Fibroblast of upper back skin (primary cell): Measurements from ENCODE around the gene RSBN1L.
"Not testable (repeated sequence)": the region's sequence is repeated elsewhere in the genome, so short reads cannot be mapped to it uniquely, and the experiment has no call there.

Source experiments
- DNase-seq: peaks from one replicate; pipeline ENCODE4 v3.0.0-alpha.2; 2013

RSBN1L gene

DNA sequence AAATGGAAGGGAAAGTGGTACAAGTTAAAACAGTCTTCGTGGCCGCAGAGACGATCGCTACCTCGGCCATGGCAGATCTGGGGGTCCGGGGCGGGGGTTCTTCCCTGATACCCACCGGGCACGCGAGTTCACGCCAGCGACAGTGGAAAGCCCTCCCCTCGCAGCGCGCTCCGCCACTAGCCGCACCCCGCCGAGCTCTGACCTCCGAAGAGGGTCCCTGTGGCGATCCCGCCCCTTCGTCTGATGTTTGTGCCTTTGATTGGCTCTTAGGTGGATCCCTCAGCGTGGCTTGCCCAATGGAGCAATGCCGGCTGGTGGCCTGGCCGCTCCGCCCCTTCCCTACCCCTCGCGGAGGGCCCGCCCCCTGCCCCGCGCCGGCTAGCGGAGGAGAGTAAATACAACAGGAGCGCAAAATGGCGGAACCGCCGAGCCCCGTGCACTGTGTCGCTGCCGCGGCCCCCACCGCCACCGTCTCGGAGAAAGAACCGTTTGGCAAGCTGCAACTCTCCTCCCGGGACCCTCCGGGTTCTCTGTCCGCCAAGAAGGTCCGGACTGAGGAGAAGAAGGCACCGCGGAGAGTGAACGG is at the start of gene RSBN1L:
Gene RSBN1L, plus strand, starts transcription at position 403 of the 586 bp plus-strand sequence. Its CDS starts 11 bp downstream, at position 414.
- peak; percentile 97 for DNase-seq

DNA sequence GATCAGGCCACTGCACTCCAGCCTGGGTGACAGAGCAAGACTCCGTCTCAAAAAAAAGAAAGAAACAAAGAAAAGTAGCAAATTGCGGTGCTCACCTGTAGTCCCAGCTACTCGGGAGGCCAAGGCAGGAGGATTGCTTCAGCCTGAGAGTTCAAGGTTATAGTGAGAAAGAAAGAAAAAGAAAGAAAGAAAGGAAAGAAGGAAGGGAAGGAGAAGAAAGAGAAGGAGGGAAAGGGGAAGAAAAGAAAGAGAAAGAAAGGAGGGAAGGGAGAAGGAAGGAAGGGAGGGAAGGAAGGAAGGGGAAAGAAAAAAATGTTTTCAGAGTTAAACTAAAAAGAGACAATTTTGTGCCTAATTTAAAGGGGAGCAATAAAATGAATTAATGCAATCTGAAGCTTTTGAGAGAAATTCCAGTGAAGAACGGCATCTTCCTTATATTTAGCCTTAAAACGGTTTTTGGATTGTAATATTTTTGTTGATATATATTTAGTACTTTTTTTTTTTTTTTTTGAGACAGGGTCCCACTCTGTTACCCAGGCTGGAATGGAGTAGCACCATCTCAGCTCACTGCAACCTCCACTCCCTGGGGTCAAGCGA is 47.4 kb upstream of the RSBN1L start:
- no peak for DNase-seq

DNA sequence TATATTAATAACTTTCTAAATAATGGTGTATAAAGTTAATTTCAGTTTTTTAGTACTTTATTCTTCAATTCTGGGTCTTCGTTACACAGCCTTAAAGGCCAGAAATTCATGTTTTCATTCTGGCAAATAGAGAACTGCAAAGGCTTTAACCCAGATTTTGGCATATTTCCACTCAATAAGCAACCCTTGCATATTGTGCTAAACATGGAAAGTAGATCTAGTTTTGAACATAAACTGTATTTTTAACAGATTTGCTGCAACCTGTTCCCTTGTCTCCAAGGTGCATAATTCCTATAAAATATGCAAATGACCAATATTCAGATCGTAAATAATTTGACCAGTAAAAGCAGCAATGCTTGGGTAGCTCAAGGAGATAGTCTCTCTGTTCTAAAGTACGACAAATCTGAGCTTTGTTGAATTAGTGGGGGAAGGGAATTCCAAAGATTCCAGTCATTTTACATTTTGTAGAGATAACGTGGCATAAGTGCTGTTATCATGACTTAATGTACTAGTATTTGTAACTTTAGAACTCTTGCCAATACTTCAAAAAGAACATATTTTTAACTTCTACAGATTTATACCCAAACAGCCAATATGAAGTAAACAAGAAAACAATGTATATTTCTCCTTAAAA is 46.4 kb upstream of the RSBN1L start:
- DNase-seq = peak; percentile 64

DNA sequence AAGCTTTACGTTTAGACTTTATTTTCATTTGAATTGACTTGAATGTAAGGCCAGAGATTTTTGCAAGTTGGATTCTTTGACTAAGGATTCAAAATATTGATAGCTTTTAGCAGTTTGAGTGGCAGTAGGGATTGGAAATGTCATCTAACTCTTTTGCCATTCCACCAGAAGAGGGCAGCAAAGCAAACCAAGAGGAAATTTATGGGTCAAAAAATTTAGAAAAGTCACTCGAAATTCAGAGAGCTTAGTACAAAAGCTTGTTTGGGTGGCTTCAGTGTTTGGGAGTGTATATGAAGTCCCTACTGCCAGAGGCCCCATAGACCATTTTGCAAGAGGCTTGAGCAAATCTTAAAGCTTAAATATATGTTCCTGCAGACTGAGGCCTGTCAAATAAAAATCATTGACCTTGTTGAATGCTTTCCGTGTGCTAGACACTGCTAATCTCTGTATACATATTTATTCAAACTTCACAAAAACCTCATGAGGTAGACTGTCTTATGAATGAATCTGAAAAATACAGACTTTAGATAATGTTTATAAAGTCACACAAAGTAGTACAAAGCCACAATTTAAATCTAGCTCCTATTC is 44.6 kb upstream of the RSBN1L start:
- DNase-seq = peak; percentile 44

DNA sequence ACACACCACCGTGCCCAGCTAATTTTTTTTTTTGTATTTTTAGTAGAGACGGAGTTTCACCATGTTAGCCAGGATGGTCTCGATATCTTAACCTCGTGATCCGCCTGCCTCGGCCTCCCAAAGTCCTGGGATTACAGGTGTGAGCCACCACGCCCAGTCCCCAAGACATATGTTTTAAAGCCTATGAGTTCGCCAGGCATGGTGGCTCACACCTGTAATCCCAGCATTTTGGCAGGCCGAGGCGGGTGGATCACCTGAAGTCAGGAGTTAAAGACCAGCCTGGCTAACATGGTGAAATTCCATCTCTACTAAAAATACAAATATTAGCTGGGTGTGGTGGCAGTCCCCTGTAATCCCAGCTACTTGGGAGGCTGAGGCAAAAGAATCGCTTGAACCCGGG is 43.4 kb upstream of the RSBN1L start:
- DNase-seq = not testable (repeated sequence)

DNA sequence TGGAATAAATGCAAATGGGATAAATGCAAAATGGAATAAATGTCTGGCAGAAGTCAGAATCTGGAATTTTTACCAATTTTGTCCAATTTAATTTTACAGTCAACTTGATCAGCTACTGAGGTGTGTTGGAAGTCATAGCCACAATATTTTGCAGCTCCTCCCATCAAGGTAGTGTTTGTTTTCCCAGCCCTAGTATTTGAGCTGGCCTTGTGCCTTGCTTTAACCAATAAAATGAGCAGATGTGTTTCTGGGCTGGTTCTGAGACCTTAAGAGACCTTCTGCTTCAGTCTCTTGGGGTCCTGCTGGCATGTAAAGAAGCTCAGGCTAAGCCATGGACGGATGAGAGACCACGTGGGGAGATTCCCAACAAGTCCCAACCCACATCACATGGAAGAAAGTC is 42.7 kb upstream of the RSBN1L start:
- no peak for DNase-seq

DNA sequence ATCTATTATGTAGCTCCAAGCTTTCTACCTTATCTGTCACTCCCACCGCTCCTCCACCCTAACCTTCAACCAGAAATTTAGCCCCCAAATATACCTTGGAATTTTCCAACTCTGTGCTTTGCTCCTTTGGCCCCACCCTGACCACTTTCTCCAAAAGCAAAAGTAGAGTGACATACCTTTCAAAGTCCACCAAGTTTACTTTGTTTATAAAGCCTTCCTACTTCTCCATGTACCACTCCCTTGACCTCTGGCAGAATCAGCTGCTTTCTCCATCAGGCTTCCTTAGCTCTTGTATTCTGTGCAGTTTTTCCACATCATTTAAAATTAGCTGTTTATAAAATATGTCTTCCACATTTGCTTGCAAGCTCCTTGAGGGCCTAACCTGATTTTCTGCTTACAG is 40.9 kb upstream of the RSBN1L start:
- DNase-seq = no peak

DNA sequence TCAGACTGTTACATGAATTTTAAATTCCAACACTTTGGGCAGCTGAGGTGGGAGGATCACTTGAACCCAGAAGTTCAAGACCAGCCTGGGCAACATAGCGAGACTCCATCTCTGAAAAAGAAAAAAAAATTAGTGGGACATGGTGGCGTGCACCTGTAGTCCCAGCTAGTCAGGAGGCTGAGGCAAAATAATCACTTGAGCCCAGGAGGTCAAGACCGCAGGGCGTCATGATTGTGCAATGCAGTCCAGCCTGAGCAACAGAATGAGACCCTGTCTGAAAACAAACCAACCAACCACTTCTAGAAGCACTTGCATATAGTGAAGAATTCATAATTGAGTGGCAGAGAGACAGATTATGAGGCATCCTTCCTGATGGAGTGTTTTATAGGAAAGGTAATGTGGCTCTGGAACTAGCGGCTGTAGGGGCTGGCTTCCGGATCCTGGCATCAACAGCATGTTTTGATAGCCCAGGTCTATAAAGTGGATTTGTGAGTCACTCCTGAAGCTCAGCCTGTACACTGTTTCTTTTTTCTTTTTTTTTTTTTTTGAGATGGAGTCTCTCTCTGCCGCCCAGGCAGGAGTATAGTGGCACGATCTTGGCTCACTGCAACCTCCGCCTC is 40.3 kb upstream of the RSBN1L start:
- DNase-seq = no peak

DNA sequence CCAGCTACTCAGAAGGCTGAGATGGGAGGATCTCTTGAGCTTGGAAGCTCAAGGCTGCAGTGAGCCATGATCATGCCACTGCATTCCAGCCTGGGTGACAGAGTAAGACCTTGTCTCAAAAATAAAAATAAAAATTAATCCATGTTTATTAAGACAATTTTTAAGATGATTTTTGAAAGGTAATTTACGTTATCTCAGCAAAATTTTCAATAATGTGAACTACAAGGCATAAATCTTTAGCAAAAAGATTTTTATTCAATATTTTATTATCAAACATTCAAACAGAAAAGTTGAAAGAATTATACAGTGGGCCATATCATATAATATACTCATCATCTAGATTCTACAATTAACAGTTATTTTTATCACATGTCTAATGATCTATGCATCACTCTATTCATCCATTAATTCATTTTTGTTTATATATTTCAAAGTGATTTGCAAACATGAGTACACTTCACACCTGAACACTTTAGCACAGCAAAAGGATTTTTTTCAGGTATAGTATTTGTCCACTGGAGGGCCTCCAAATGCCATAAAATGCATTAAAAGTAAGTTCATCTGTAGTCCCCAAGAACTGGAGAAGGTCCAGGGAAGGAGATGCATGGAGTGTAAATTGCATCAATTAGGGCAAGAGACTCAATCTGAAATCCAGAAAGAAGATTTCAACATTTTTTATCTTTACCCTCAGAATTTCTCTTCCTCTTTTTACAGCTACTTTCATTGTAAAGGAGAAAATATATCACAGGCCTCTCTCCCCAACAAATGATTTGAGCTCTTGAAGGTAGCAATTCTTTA is 38.6 kb upstream of the RSBN1L start:
- DNase-seq = peak; percentile 51

DNA sequence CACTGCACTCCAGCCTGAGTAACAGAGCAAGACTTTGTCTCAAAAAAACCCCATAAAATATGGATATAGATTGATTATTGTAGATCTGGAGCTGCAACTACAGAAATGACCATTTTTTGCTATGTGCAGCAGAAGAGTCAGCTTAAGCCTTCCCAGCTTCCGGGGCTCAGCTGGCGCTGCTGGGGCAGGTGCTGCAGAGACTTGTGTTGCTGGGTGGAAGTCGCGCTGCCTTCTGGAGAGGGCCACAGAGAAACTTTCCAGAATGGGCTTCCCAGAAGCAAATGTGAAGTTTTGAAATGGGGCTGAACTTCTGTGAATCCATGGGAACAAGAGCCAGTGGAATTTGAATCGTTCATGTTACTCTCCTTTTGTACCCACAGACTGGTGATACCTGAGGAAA is 37.3 kb upstream of the RSBN1L start:
- DNase-seq = no peak

DNA sequence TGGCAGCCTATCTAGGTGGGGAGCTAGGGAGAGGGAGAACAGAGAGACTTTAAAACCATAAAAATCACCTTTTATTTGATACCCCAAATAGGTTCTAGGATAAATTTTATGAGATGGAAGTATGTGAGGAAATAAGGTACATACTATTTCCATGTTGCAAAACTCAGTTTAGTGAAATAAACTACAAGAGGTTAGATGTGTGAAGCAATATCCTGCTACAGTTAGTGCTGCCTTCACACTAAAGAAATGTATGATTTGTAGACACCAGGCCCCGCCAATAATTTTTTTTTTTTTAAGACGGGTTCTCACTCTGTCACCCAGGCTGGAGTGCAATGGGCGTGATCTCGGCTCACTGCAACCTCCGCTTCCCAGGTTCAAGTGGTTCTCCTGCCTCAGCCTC is 34.4 kb upstream of the RSBN1L start:
- no peak for DNase-seq

DNA sequence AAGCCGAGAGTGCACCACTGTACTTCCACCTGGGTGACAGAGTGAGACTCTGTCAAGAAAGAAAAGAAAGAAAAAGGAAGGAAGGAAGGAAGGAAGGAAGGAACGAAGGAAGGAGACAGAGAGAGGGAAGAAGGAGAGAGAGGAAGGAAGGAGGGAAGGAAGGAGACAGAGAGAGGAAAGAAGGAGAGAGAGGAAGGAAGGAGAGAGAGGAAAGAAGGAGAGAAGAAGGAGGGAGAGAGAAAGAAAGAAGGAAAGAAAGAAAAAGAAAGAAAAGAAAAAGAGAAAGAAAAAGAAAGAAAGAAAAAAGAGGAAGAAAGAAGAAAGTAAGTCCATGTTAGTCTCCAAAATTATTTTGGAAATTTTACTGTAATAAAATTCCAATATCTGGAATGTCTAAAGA is 33.4 kb upstream of the RSBN1L start:
- DNase-seq = no peak

DNA sequence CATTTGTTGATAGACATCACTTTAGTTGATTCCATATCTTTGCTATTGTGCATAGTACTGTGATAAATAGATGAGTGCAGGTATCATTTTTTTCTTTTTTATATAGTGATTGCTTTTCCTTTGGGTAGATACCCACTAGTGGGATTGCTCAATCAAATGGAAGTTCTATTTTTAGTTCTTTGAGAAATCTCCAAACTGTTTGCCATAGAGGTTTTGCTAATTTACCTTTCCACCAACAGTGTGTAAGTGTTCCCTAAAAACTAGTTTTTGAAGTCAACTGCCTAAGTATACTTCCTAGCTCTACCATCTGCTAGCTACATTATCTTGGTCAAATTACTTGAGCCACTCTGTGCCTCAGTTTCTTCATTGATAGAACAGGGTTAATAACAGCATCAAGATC is 31.5 kb upstream of the RSBN1L start:
- DNase-seq = no peak

DNA sequence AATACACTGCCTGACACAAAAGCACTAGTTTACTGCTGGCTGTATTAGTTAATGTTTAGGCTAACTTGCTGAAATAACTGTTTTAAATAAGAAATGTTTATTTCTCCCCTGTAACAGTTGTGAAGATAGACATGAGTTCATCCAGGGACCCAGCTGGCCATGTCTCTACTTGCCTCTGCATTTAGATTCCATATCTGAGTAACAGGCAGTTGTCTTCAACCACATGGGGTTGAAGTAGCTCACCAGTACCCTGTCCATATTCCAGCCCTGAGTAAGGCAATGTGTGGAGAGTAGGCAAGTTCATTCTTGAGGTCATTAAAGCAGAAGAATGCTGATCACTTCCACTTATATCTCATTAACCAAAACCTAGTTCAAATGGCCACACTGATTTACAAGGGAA is 31.1 kb upstream of the RSBN1L start:
- DNase-seq = no peak

DNA sequence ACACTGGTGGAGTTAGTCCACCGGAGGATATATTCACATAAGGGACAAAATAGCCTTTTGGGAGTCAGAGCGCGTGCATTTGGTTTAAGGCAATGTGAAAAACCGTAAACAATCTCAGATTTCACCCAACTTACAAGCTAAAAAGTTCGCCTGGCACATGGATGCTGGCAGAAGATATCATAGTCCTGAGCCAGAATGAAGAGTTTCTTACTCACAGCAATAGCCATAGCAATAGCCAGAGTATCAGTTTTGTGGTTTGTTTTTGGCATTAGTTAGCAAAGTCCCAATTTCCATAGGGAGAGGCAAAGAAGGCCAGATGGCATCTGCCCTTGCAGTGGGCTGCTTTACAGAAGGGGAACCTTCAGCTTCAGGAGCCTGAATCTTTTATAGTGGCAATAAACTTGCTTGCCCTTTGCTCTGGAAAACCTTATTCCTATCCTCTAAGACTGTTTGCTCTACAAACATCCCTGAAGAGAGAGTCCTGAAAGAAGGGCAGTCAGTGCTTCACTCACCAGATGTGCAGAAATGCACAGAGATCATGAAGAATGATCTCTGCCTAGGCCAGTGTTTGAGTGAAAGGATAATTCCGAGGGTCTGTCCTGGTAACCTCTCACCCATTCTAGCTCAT is 28.7 kb upstream of the RSBN1L start:
- DNase-seq = no peak

DNA sequence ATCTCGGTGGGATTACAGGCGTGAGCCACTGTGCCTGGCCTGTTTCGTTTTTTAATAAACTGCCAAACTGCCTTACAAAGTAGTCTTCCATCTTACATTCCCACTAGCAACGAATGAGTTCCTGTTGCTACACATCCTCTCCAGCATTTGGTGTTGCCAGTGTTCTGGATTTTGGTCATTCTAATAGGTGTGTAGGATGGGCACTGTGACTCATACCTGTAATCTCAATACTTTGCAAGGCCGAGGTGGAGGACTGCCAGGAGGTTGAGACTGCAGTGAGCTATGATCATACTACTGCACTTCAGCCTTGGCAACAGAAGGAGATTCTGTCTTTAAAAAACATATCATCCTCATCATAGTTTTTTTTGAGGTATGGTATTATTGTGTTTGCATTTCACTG is 21.4 kb upstream of the RSBN1L start:
- peak; percentile 42 for DNase-seq

DNA sequence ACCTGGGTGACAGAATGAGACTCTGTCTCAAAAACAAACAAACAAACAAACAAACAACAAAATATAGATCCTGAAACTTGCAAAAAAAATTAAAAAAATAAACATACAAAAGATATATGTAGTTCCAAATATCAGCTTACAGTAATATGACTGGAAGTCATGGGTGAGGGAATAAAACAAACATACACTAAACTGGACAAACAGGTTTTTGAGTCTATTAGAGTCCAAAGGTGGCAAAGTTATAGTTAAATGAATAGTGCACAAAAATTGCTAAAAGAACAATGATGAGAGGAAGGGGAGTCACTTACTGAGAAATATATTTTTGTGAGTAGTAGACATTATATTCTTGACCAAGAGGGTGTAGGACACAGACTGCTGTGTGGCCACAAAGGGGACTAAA is 16.7 kb upstream of the RSBN1L start:
- DNase-seq = no peak

DNA sequence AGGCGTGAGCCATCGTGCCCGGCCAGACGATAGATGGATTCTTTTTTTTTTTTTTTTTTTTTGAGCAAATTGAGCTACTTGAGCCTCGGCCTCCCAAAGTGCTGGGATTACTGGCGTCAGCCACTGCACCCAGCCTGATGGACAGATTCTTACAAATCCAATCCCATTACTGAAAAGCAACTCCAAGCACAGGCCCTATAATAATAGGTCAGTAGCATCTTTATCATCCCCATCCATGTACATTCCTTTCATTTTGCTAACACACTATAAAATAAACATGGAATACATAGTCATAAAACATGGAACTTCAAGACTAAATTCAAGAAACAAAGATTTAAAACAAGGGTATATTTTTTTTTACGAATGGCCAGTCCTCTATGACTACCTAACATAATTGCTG is 16.0 kb upstream of the RSBN1L start:
- DNase-seq = no peak

DNA sequence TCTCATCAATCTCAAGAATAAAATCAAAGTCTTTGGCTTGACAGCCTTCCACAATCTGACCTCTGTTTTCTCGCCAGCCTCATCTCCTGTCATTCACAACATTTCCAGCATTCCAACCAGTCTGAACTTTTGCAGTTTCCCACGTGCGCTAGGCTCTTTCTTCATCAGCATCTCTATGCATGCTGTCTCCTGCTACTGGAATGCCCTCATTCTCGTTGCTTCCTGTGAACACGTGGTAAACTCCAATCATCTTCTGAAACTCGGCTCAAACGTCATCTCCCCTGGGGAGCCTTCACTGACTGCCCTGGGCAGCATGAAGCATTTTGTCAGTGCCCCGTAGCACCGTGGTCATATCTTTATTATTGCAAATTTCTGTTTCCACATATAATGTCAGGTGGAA is 12.2 kb upstream of the RSBN1L start:
- DNase-seq = peak; percentile 80

DNA sequence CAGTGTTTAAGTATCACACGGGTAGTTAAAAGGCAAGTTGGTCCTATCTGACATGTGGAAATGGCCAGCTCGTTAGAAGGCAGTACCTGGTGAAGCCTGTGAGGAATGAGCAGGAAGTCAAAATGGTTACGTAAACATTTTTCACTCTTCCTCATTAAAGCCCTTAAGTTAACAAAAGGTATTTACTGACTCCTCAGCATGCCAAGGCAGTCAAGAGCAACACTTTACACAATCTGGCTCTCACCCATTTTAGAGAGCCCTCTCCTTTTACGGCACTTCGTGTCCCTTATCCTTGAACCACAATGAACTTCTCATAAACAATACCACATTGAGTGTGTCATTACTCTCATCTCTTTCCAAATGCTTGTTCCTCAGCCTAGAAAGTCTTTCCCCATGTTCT is 11.0 kb upstream of the RSBN1L start:
- DNase-seq = no peak

DNA sequence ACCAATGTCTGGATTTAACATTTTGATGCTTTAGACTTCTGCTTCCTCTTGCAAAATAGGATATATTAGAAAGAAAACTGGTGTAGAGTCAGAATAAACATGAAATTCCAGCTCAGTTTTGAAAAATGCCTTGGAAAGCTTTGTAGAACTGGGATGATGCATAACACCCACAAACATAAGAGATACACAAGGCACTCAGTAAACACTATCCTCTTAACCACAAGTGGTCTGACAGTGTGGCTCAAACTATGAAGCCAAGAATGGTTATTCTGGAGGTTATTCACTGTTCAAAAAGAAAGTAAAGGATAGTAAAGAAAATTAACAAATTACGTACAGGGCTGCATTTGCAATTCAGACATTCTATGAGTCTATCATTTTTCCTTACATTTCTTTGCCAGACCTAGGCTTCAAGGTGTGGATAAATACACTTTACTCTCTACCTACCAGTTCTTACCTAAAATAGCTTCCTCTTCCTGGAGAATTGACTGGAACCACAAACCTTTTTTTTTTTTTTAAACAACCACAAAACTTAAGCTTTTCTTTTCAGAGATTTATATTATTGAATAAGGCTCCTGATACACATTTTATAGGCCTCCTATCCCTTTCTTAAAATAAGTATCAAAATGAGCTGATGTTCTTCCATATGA is 9.0 kb upstream of the RSBN1L start:
- no peak for DNase-seq

DNA sequence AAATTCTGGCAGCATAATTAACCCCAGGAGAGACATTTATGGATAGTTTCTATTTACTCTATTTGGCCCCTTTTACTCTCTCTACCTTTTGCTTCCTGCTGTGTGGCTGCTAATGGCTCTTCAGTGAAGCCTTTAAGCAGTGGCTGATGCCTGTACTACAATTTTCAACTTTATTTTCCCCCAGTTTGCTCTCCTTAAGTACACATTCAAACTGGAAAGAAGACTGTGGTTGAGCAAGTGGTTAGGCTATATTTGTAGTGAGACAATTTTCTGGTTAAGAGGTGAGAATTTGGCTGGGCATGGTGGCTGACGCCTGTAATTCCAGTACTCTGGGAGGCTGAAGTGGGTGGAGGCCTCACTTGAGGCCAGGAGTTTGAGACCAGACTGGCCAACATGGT is 8.5 kb upstream of the RSBN1L start:
- DNase-seq = no peak
